Measurements from ENCODE around the gene NRM. TPM values are rescaled to one million over a fixed set of nuclear protein-coding genes. Genes with fewer than 3 reads are reported as not detected.

Gene NRM
- total RNA-seq, 1 experiment from 2014 or later = 13.6 TPM

GRCh38 chr6:30689985-30690384 is 799 bp downstream of the NRM start:
- H4K20me1 ChIP-seq (ENCODE audit: insufficient read depth) = no peaks in the 10 kb centered on the region
- intact Hi-C loops (cut with micrococcal nuclease) = loop anchor here (1.0 kb wide), 1 partner anchor 27 kb away; the partner anchor contains the start of gene MDC1
- no peaks in the 10 kb centered on the region for H3K9me2 ChIP-seq (ENCODE audit: insufficient read depth)
- ChIA-PET CTCF (interaction anchor here (1.5 kb wide), 1 partner anchor 11 kb away, joined by 9 read pairs; no protein-coding TSS in a partner anchor), RAD21 (ENCODE audit: low non-redundant PET in 1 of 2, low total read pairs in 2 of 2, uncharacterized antibody in 2 of 2, unreplicated experiment in 2 of 2) (no interaction called here), POLR2A (interaction anchor here (1.3 to 3.5 kb wide), 4 partner anchors 18 to 31 kb away, joined by 3 to 25 read pairs (median 4); partner anchors contain the start of genes DHX16, MDC1 and TUBB)
- H3K9me3 ChIP-seq (ENCODE audit: control insufficient read depth in 1 of 2, insufficient read depth in 1 of 2, low read depth in 1 of 2, low read length in 2 of 2) = no peaks in the 10 kb centered on the region
- H3K27ac ChIP-seq (ENCODE audit: low read depth, low read length) = peak overlapping the region; percentile 77
- peak overlapping the region; percentile 86 for H3K4me2 ChIP-seq (ENCODE audit: low read length)
- ATAC-seq (no peak), DNase-seq (ENCODE audit: low read depth, low spot score) (no peak)
- TF ChIP-seq FOSL1 (IDR thresholded peaks at IDR 0.05; ENCODE audit: low read depth) (no peak), EZH2phosphoT487 (IDR thresholded peaks at IDR 0.05; ENCODE audit: borderline replicate concordance) (no peak), TCF7L2 (IDR thresholded peaks at IDR 0.05; ENCODE audit: borderline replicate concordance, extremely low read depth, insufficient read depth, insufficient read length) (no peak), POLR2AphosphoS5 (IDR thresholded peaks at IDR 0.05; ENCODE audit: low read depth, low read length) (no peak)
- H2AFZ ChIP-seq (ENCODE audit: low read depth, low read length, poor library complexity, severe bottlenecking) = no peak overlapping the region
- peaks cover 42 to 64% of the 10 kb centered on the region in 2 experiments for H3K4me1 ChIP-seq (ENCODE audit: control insufficient read depth in 1 of 2, insufficient read depth in 2 of 2, low read length in 2 of 2)
- H3K9ac ChIP-seq (ENCODE audit: low read length) = peak overlapping the region; percentile 67
- no peaks in the 10 kb centered on the region for H3K27me3 ChIP-seq (ENCODE audit: insufficient read depth, low read length)
- H3K79me2 ChIP-seq (ENCODE audit: insufficient read depth, low read length) = peaks cover 15% of the 10 kb centered on the region
- H3K36me3 ChIP-seq (ENCODE audit: control insufficient read depth in 1 of 2, insufficient read depth in 2 of 2, low read length in 2 of 2) = no peaks in the 10 kb centered on the region
- peak overlapping the region; percentile 58 to 61 for H3K4me3 ChIP-seq (replicated peaks in 1 of 2; ENCODE audit: low read depth in 1 of 2, low read length in 2 of 2)
- BruUV-seq (replicated peaks) = no TSS peak

DNA sequence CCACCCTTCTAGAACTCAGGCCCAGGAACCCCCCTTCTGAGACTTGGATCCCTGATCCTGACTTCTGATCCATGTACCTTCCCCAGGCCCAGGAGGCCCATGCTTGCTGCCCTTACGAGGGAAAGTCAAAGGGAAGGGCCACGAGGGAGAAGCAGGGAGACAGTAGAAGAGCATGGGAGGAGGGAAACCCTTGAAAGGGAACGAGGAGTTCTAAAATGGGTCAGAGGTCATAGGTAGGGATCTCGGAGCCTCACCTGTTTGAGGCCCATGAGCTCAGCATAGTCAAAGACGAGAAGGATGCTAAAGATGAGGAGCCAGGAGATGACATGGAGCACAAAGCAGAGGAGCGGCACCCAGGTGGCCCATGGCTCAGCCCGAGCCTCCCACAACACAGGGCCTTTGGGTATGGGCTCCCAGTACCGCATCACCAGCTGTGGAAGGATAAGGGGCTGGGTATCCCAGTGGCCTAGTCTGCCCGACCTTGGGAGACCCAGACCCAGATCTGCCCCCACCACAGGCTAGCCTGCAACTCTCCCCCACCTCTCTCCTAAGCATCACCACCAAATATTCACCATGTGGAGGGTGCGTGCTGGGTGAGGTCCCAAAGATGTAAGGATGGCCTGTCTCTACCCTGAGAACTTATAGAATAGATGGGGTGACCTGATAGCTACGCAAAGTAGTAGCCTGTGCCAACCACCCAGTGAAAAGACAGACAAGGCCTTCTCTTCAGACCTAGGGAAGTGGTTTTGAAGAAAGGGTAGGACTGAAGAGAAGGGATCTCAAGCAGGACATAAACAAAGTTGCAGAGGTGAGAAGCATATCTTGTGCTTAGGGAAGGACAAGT is 1.5 kb downstream of the NRM start:
- Histone ChIP-seq H3K4me2 (ENCODE audit: low read length) (peak overlapping the region; percentile 86), H3K36me3 (ENCODE audit: control insufficient read depth in 1 of 2, insufficient read depth in 2 of 2, low read length in 2 of 2) (no peaks in the 10 kb centered on the region), H3K4me3 (replicated peaks in 1 of 2; ENCODE audit: low read depth in 1 of 2, low read length in 2 of 2) (no peak overlapping the region), H3K4me1 (ENCODE audit: control insufficient read depth in 1 of 2, insufficient read depth in 2 of 2, low read length in 2 of 2) (peaks cover 42 to 64% of the 10 kb centered on the region in 2 experiments), H3K27me3 (ENCODE audit: insufficient read depth, low read length) (no peaks in the 10 kb centered on the region), H3K79me2 (ENCODE audit: insufficient read depth, low read length) (peaks cover 21% of the 10 kb centered on the region), H3K9ac (ENCODE audit: low read length) (peak overlapping the region; percentile 95; the same call in 1 of the 2 replicates), H3K27ac (ENCODE audit: low read depth, low read length) (peak overlapping the region; percentile 98), H3K9me3 (ENCODE audit: control insufficient read depth in 1 of 2, insufficient read depth in 1 of 2, low read depth in 1 of 2, low read length in 2 of 2) (no peaks in the 10 kb centered on the region), H2AFZ (ENCODE audit: low read depth, low read length, poor library complexity, severe bottlenecking) (no peak overlapping the region), H4K20me1 (ENCODE audit: insufficient read depth) (no peaks in the 10 kb centered on the region), H3K9me2 (ENCODE audit: insufficient read depth) (no peaks in the 10 kb centered on the region)
- ChIA-PET RAD21 (ENCODE audit: low non-redundant PET in 1 of 2, low total read pairs in 2 of 2, uncharacterized antibody in 2 of 2, unreplicated experiment in 2 of 2) (no interaction called here), CTCF (no interaction called here), POLR2A (interaction anchor here (2.4 to 3.5 kb wide), 2 partner anchors 29 kb away, joined by 12 to 25 read pairs; partner anchors contain the start of gene MDC1)
- no peak for TF ChIP-seq EGR1 (IDR thresholded peaks at IDR 0.05; ENCODE audit: low read depth)
- no peak for TF ChIP-seq EZH2 (IDR thresholded peaks at IDR 0.05)
- TF ChIP-seq FOSL1 (IDR thresholded peaks at IDR 0.05; ENCODE audit: low read depth) = no peak
- TF ChIP-seq MAX (IDR thresholded peaks at IDR 0.05) = no peak
- no peak for TF ChIP-seq ELF1 (IDR thresholded peaks at IDR 0.05; ENCODE audit: borderline replicate concordance, low read depth)
- TF ChIP-seq CBX3 (IDR thresholded peaks at IDR 0.05; ENCODE audit: low read depth) = no peak
- DNase-seq (ENCODE audit: low read depth, low spot score) (no peak), ATAC-seq (no peak)
- intact Hi-C loops (cut with micrococcal nuclease) = no loop called here
- BruUV-seq (replicated peaks) = no TSS peak
